HUES64 (cell line): Measurements from ENCODE around the gene MRAS. TPM values are rescaled to one million over a fixed set of nuclear protein-coding genes. Genes with fewer than 3 reads are reported as not detected.
A peak's percentile ranks its signal among the peaks of the same experiment; 100 is the strongest.

Source experiments
- H3K27ac ChIP-seq: 2 replicates; pipeline ENCODE4 v1.7.0; 2013; ENCODE audit warnings: low read depth, low read length, inconsistent platforms
- H3K27me3 ChIP-seq: 2 replicates; pipeline ENCODE4 v1.6.1; 2013; ENCODE audit warnings: mild to moderate bottlenecking, low read length; ENCODE audit not compliant: insufficient read depth
- H3K36me3 ChIP-seq: 2 replicates; pipeline ENCODE4 v1.6.1; 2013; ENCODE audit warnings: mild to moderate bottlenecking, low read length; ENCODE audit not compliant: insufficient read depth
- H3K4me1 ChIP-seq: 2 replicates; pipeline ENCODE4 v1.6.1; 2013; ENCODE audit warnings: mild to moderate bottlenecking, low read length, moderate library complexity; ENCODE audit not compliant: insufficient read depth
- H3K4me3 ChIP-seq: 2 replicates; pipeline ENCODE4 v1.5.1; 2013; ENCODE audit warnings: mild to moderate bottlenecking, low read length, moderate library complexity
- H3K9ac ChIP-seq: 2 replicates; pipeline ENCODE4 v1.6.1; 2013; ENCODE audit warnings: mild to moderate bottlenecking, low read depth, low read length
- H3K9me3 ChIP-seq: 2 replicates; pipeline ENCODE4 v1.6.1; 2013; ENCODE audit warnings: low read depth, low read length; ENCODE audit not compliant: insufficient read depth
- WGBS: fragments of 150-250, 120-280 bp; methylation state at CpG from one replicate; pipeline ENCODE4 v1.1.7; 2013; ENCODE audit warnings: missing lambda C conversion rate; 5-methylcytosine and 5-hydroxymethylcytosine counted together
- polyA plus RNA-seq, 2 experiments: library from polyadenylated mRNA; stranded (reverse); fragments of 50-300 nt; gene quantifications; one replicate each; pipeline ENCODE4 v1.2.3, GENCODE V29; 2013

Gene MRAS
- polyA plus RNA-seq (2013, experiment 1 of 2) = 10.5 TPM
- polyA plus RNA-seq (2013, experiment 2 of 2) = 15.0 TPM

DNA sequence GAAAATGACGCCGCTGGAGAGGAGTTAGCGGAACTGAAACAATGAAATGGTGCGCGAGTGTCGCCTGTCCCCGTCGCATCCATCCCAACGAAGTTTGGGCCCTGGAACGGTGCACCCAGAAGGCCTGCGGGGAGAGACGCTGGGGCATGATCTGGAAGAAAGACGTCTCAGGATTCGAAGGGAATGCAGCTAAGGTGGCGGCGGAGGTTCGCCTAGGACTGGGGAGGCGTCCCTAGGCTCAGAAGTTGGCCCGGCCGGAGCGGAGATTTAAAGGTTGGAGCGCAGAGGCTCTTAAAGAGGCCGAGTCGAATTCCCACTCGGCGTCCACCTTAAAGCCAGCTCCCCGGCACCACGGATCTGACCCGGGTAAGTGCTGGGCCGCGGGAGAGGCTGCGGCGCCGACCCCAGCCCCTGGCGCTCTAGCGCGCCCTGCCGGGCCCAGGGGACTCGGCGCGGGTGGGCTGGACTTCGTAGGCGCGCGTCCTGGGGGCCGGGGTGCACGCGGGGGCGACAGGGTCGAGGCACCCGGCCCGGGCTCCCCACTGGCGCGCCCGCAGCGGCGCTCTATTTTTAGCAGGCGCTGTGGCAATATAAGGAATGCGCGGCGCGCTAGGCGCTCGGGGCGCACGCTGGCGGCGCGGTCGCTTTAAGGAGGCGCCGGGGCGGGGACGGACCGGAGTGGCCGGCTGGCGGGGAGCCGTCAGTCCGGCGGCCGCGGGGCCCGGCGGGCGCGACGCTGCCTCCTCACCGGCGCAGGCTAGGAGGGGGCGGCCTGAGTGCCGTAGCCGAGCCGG lies at the start of gene MRAS:
Gene MRAS (plus strand): TSS at position 620 of the 794 bp plus-strand sequence. CDS start 24,305 bp downstream, outside the sequence.
- no peaks in the 10 kb centered on the region; the same call in 1 of the 2 replicates for H3K27me3 ChIP-seq
- peak within 1 kb of the TSS; percentile 62 for H3K9ac ChIP-seq
- H3K4me3 ChIP-seq = peak within 1 kb of the TSS; percentile 61
- H3K4me1 ChIP-seq = 0 out of 2 replicates have a peak, but pooled peaks cover 5% of the 10 kb centered on the region
- under 1% methylated on average over 93 of the region's 93 CpGs for WGBS
- H3K36me3 ChIP-seq = no peaks in the 10 kb centered on the region
- H3K9me3 ChIP-seq = no peaks in the 10 kb centered on the region
- H3K27ac ChIP-seq = peak within 1 kb of the TSS; percentile 73; the same call in 1 of the 2 replicates

DNA sequence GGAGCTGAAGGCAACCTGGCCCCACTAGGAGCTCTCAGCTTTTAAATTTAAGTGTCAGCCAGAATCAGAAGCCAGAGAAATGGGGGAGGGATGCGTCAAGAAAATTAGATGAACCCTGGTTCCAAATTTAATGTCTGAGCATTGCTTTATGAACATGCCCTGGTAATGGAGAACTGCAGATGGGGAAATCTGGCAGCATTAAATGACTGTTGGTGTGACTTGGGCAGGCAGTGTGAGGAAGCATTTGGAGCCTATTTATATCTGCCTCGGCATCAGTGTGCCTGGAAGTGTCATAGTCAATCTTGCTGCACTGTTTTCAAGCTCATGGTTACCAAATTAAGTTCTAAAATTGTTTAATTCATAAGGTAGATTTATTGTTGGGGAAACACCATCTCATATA lies 47.7 kb upstream of the MRAS start:
- WGBS = 93% methylated on average over 2 of the region's 2 CpGs
- Histone ChIP-seq H3K9ac (no peak overlapping the region), H3K4me1 (no peaks in the 10 kb centered on the region), H3K27ac (no peak overlapping the region), H3K4me3 (no peak overlapping the region), H3K36me3 (peaks cover 23% of the 10 kb centered on the region), H3K9me3 (no peaks in the 10 kb centered on the region), H3K27me3 (no peaks in the 10 kb centered on the region)

DNA sequence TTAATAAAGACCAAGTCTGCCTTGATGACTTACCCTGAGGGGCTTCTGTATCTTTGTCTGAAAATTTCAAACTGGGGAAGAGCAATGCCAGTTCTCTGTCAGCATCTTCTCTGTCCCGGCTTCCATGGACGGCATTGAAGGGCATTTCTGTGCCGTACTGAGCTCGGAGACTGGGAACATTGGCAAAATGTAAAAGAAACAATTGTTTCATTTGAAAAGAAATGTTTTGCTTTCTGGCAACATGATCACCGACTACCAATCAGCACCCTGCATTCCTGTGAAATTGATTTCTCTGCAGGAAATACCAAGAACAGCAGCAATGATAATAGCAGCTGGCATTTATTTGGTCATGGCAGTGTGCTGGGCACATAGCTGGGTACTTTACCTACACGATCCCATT lies 44.9 kb upstream of the MRAS start:
- Histone ChIP-seq H3K36me3 (no peaks in the 10 kb centered on the region; the same call in 1 of the 2 replicates), H3K27me3 (no peaks in the 10 kb centered on the region), H3K4me1 (no peaks in the 10 kb centered on the region), H3K27ac (no peak overlapping the region), H3K9ac (no peak overlapping the region), H3K9me3 (peaks cover 12% of the 10 kb centered on the region), H3K4me3 (no peak overlapping the region)
- 96% methylated on average over 6 of the region's 6 CpGs for WGBS

DNA sequence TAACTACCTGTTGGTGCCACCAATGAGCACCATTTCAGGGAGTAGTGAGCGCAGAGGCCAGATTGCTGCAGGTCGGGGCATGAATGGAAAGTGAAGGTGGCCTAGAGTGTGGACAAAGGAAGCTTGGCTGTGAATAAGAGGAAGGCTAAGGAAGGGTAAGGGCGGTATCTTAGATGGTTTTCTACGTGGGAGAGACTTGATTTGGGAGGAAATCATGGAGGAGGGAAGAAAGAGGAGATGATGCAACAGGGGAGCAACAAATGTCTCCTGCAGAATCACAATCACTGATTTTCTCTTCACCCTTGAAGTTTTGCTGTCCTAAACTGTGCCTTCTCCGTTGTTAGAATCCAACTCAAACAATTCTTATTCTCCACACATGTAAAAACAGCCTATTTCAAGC lies 40.5 kb upstream of the MRAS start:
- Histone ChIP-seq H3K36me3 (no peaks in the 10 kb centered on the region), H3K4me1 (no peaks in the 10 kb centered on the region), H3K27me3 (no peaks in the 10 kb centered on the region), H3K27ac (no peak overlapping the region), H3K4me3 (no peak overlapping the region), H3K9ac (no peak overlapping the region), H3K9me3 (peaks cover 14% of the 10 kb centered on the region)
- WGBS = 91% methylated on average over 5 of the region's 5 CpGs

DNA sequence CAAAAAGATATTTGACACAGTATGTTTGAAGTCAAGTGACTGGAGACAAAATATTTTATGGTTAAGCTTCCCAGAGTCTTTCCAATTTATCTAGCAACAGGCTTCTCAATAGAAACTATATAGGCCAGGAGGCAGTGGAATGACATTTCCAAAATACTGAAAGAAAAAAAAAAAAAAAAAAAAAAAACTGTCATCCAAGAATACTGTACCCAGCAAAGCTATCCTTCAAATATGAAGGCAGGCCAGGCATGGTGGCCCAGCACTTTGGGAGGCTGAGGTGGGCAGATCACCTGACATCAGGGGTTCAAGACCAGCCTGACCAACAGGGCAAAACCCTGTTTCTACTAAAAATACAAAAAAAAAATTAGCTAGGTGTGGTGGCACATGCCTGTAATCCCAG lies 39.6 kb upstream of the MRAS start:
- no peak overlapping the region for H3K4me3 ChIP-seq
- H3K9me3 ChIP-seq = peaks cover 14% of the 10 kb centered on the region
- no peaks in the 10 kb centered on the region for H3K27me3 ChIP-seq
- H3K9ac ChIP-seq = no peak overlapping the region
- no peaks in the 10 kb centered on the region for H3K4me1 ChIP-seq
- H3K27ac ChIP-seq = no peak overlapping the region
- H3K36me3 ChIP-seq = no peaks in the 10 kb centered on the region

DNA sequence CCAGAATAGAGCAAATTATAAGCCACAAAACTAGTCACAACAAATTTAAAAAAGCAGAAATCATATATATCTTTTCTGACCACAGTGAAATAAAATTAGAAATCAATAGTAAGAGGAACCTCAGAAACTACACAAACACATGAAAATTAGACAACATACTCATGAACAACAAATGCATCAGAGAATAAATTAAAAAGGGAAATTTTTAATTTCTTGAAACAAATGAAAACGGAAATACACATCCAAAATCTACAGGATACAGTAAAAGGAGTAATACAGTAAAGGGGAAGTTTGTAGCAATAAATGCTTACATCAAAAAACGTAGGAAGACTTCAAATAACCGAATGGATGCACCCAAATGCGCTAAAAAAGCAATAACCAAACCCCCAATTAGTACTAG lies 37.9 kb upstream of the MRAS start:
- H3K27ac ChIP-seq = no peak overlapping the region
- H3K9ac ChIP-seq = no peak overlapping the region
- no peak overlapping the region for H3K4me3 ChIP-seq
- H3K27me3 ChIP-seq = no peaks in the 10 kb centered on the region
- no peaks in the 10 kb centered on the region for H3K4me1 ChIP-seq
- H3K36me3 ChIP-seq = no peaks in the 10 kb centered on the region
- peaks cover 14% of the 10 kb centered on the region for H3K9me3 ChIP-seq
- no CpG with 5 or more reads among the region's 4 CpGs for WGBS

DNA sequence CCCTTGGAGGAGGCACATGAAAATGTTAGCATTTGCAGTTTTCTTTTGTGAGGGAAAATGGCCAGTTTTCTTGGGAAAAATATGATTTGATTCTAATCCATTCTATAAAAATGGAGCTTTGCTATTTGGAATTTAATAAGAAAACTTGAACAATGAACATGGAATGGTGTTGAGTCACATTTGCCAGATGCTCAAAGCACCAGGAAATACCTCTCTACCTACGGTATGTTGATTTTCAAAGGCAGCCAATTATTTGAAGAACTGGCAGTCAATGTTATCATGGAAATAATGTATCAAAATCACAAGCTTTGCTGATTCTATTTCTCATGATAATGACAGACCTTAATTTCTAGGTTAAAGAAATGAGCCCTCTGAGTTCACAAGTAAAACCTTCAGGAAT lies 33.6 kb upstream of the MRAS start:
- no CpG with 5 or more reads among the region's 1 CpG for WGBS
- no peak overlapping the region for H3K4me3 ChIP-seq

DNA sequence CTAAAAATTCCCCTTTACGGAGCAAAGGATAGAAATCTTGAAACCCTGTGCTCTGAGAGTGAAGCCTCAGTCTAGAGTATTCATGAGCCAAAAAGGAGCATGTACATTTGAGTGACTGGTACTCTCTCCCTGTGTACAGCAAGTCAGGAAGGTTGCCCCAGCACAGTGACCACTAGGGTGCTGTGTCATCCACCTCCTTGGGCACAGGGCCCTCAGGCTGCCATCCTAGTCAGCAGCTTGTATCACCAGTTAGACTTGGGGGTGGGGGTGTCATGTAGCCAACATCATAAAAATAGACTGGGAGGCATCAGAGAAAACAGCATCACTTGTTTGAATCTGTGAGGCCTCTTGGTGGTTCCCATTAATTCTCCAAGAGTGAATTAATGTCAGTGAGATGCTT lies 30.7 kb upstream of the MRAS start:
- no peak overlapping the region for H3K27ac ChIP-seq
- no peak overlapping the region for H3K4me3 ChIP-seq
- peaks cover 8% of the 10 kb centered on the region; the same call in 1 of the 2 replicates for H3K4me1 ChIP-seq
- H3K36me3 ChIP-seq = no peaks in the 10 kb centered on the region
- no peak overlapping the region for H3K9ac ChIP-seq
- no peaks in the 10 kb centered on the region for H3K27me3 ChIP-seq
- WGBS = 80% methylated on average over 1 of the region's 1 CpG
- no peaks in the 10 kb centered on the region for H3K9me3 ChIP-seq

More for the DNA sequence above, 33.6 kb upstream of the MRAS start:
- no peak overlapping the region for H3K9ac ChIP-seq
- no peaks in the 10 kb centered on the region for H3K36me3 ChIP-seq
- no peaks in the 10 kb centered on the region for H3K4me1 ChIP-seq
- H3K27me3 ChIP-seq = no peaks in the 10 kb centered on the region
- H3K9me3 ChIP-seq = no peaks in the 10 kb centered on the region
- H3K27ac ChIP-seq = no peak overlapping the region

DNA sequence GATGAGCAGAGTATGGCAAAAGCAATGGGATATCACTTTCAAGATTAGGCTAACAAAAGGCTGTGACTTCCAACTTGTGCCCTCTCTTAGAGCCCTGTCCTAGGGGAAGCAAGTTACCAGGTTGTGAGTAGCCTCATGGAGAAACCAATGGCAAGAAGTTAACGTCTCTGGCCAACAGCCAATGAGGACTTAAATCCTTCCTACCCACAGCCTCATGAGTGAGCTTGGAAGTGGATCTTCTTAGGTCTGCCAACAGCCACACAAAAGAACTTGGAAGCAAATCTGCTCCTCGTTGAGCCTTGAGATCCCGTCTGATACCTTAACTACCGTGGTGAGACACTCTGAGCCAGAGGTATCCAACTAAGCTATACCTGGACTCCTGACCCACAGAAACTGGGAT lies 24.4 kb upstream of the MRAS start:
- H3K27me3 ChIP-seq = peaks cover 5% of the 10 kb centered on the region; the same call in 1 of the 2 replicates
- H3K36me3 ChIP-seq = no peaks in the 10 kb centered on the region
- H3K4me1 ChIP-seq = peaks cover 16% of the 10 kb centered on the region
- H3K9ac ChIP-seq = no peak overlapping the region
- WGBS = 93% methylated on average over 4 of the region's 4 CpGs
- H3K4me3 ChIP-seq = no peak overlapping the region
- H3K9me3 ChIP-seq = no peaks in the 10 kb centered on the region
- no peak overlapping the region for H3K27ac ChIP-seq

DNA sequence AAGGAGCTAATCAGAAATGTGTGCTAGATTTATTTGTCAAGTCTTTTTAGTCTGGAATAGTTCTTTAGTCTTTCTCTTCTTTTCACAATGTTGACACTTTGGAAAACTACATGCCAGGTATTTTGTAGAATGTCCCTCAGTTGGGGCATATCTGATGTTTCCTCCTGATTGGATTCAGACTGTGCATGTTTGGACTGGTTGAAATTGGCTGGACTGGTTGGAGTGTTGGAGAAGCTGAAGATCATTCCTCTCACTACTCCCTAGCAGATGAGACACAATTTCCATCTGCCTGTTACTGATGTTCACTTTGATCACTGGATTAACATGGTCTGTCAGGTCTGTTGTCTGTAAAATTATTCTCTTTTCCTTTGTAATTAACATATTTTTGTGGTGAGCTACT lies 22.4 kb upstream of the MRAS start:
- Histone ChIP-seq H3K9me3 (no peaks in the 10 kb centered on the region), H3K27ac (no peak overlapping the region), H3K36me3 (no peaks in the 10 kb centered on the region)

DNA sequence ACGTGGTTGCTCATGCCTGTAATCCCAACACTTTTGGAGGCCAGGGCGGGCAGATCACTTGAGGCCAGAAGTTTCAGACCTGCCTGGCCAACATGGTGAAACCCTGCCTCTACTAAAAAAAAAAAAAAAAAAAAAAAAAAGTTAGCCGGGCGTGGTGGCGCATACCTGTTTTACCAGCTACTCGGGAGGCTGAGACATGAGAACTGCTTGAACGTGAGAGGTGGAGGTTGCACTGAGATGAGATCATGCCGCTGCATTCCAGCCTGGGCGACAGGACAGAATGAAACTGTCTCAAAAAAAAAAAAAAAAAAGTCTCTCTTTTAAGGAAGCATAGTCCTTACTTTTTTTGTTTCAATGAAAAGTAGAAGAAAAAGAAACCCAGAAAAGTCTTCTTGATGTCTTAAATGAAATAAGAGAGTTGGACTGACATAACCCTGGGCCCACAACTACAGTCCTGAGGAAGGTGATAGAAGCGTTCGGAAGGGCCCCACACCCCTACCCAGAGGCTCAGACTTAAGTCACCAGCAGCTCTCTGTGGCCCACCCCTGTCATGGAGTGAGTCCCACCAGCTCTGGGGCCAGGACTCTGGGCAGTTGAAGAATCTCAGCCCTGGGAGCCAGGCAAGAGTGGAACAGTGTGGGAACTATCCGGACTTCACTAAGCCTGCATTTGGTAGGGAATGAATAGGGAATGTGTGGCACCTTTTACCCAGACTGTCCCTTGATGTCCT lies 21.3 kb upstream of the MRAS start:
- H3K36me3 ChIP-seq = no peaks in the 10 kb centered on the region
- H3K9me3 ChIP-seq = no peaks in the 10 kb centered on the region
- H3K27me3 ChIP-seq = peaks cover 5% of the 10 kb centered on the region; the same call in 1 of the 2 replicates
- WGBS = 94% methylated on average over 12 of the region's 12 CpGs
- H3K4me3 ChIP-seq = no peak overlapping the region
- H3K4me1 ChIP-seq = peaks cover 13% of the 10 kb centered on the region
- no peak overlapping the region for H3K9ac ChIP-seq
- no peak overlapping the region for H3K27ac ChIP-seq

More for the DNA sequence above, 22.4 kb upstream of the MRAS start:
- no peak overlapping the region for H3K4me3 ChIP-seq
- peaks cover 5% of the 10 kb centered on the region; the same call in 1 of the 2 replicates for H3K27me3 ChIP-seq
- no peak overlapping the region for H3K9ac ChIP-seq
- peaks cover 17% of the 10 kb centered on the region for H3K4me1 ChIP-seq
